Keratinocyte (primary cell): ENCODE measurements around the gene SPDYE17. TPM values are rescaled to one million over a fixed set of nuclear protein-coding genes. Genes with fewer than 3 reads are reported as not detected.

Experiments used
- polyA plus RNA-seq, 5 experiments: library from polyadenylated mRNA; depleted of rRNA in 3 of 5; stranded (reverse) in 3 of 5; stranded (forward) in 1 of 5; unstranded in 1 of 5; fragments of >200 nt; gene quantifications; 1 replicate in 1 of 5; 2 replicates in 3 of 5; 3 replicates in 1 of 5; pipeline versions ENCODE4 v1.2.1 to v1.2.3, GENCODE V29; 2011 to 2012; ENCODE audit warnings: missing spikeins in 2 of 5, low read depth in 1 of 5, low replicate concordance in 1 of 5
- small RNA-seq, 3 experiments: library from RNA; depleted of rRNA; stranded (forward); fragments of <200 nt; gene quantifications; one replicate each; pipeline ENCODE3, GENCODE V24; 2012; ENCODE audit warnings: low read depth in 3 of 3, low replicate concordance in 1 of 3; ENCODE audit not compliant: insufficient read length in 3 of 3

Gene SPDYE17
- polyA plus RNA-seq, 1 donor (not counting 4 experiments of a cell fraction or from before 2014, with no cell fraction given), result not detected

Small RNA genes within 50 kb of the gene (small RNA-seq; reads per million reads assigned to genes)
- 0 reads per million in 3 experiments for gene RF00019

Other genes starting within 250 kb of the SPDYE17 start
- 0.08 TPM in 1 of 3 replicates, not detected in the others for gene SPDYE18, start 30.2 kb upstream of the SPDYE17 start, polyA plus RNA-seq
- gene CCDC146, start 90.3 kb upstream of the SPDYE17 start, polyA plus RNA-seq, result 3.0 to 5.7 TPM (median 5.2 TPM) in 3 replicates
- 0.01 to 0.05 TPM in 2 of 3 replicates, not detected in the other for gene FGL2, start 167.5 kb upstream of the SPDYE17 start, polyA plus RNA-seq